ENCODE measurements around the gene RHOJ. TPM values are rescaled to one million over a fixed set of nuclear protein-coding genes. Genes with fewer than 3 reads are reported as not detected.

RHOJ gene
- total RNA-seq, 2 donors from 2014 or later, result not detected

- H3K9me3 Mint-ChIP-seq, result peaks cover 2% of the 10 kb centered on the region
- 75 to 95% methylated on average over 1 to 4 of the region's 4 CpGs for WGBS, 2 experiments (ENCODE audit: insufficient coverage in 1 of 2, insufficient read length in 1 of 2)
These were observed 24.9 kb upstream of the RHOJ start for GRCh38 chr14:63179383-63179782.

DNA sequence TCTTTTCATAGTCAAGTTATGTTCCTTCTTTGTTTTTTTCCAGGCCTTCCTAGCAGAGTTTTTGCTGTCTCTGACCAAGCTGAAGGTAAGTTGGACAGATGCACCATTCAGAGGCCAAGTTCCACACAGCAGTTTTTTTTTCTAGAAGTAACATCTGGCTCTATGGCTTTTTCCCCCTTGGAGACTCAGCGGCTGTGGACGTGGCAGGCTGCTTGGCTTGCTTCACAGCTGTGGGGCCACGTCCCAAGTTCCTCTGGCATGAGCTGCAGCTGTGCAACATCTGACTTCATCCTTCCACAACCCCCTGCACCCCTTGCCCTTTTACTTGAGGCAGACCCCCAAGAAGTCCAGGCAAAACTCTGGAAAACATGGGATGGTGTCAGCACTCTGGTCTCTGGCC lies 24.2 kb upstream of the RHOJ start:
- Histone ChIP-seq H3K4me3 (ENCODE audit: low read length) (no peak overlapping the region), H3K36me3 (ENCODE audit: control insufficient read depth, insufficient read depth, low read length) (no peaks in the 10 kb centered on the region), H3K9ac (ENCODE audit: extremely low read depth, low read length, poor library complexity, severe bottlenecking) (no peak overlapping the region), H3K27me3 (ENCODE audit: control insufficient read depth, insufficient read depth, low read length, poor library complexity, severe bottlenecking) (no peaks in the 10 kb centered on the region), H3K27ac (ENCODE audit: low read depth, low read length) (no peak overlapping the region), H3K4me1 (ENCODE audit: control insufficient read depth, insufficient read depth, low read length) (no peaks in the 10 kb centered on the region), H3K9me3 (ENCODE audit: control insufficient read depth, low read length) (peaks cover 10% of the 10 kb centered on the region)
- Mint-ChIP-seq H3K36me3 (ENCODE audit: low read depth) (no peaks in the 10 kb centered on the region), H3K27me3 (ENCODE audit: insufficient read depth) (no peaks in the 10 kb centered on the region), H3K4me3 (no peak overlapping the region), H3K9me3 (peaks cover 2% of the 10 kb centered on the region), H3K4me1 (no peaks in the 10 kb centered on the region), H3K27ac (no peak overlapping the region)
- no peak for TF ChIP-seq CTCF (conservative IDR thresholded peaks at IDR 0.05)
- WGBS, 2 experiments (ENCODE audit: insufficient coverage in 1 of 2, insufficient read length in 1 of 2), result 97% methylated on average over 3 of the region's 3 CpGs; no CpG with 5 or more reads in 1 of the 2 experiments
- DNase-seq, result no peak

More at GRCh38 chr14:63179383-63179782, 24.9 kb upstream of the RHOJ start:
- H3K4me1 ChIP-seq (ENCODE audit: control insufficient read depth, insufficient read depth, low read length), result no peaks in the 10 kb centered on the region
- no peak for DNase-seq
- H3K27ac ChIP-seq (ENCODE audit: low read depth, low read length), result no peak overlapping the region
- Mint-ChIP-seq H3K36me3 (ENCODE audit: low read depth) (no peaks in the 10 kb centered on the region), H3K27ac (no peak overlapping the region), H3K4me1 (no peaks in the 10 kb centered on the region), H3K4me3 (no peak overlapping the region), H3K27me3 (ENCODE audit: insufficient read depth) (no peaks in the 10 kb centered on the region)
- H3K4me3 ChIP-seq (ENCODE audit: low read length), result no peak overlapping the region
- no peak for TF ChIP-seq CTCF (conservative IDR thresholded peaks at IDR 0.05)
- H3K9me3 ChIP-seq (ENCODE audit: control insufficient read depth, low read length), result peaks cover 10% of the 10 kb centered on the region
- H3K36me3 ChIP-seq (ENCODE audit: control insufficient read depth, insufficient read depth, low read length), result no peaks in the 10 kb centered on the region
- H3K9ac ChIP-seq (ENCODE audit: extremely low read depth, low read length, poor library complexity, severe bottlenecking), result no peak overlapping the region
- no peaks in the 10 kb centered on the region for H3K27me3 ChIP-seq (ENCODE audit: control insufficient read depth, insufficient read depth, low read length, poor library complexity, severe bottlenecking)

DNA sequence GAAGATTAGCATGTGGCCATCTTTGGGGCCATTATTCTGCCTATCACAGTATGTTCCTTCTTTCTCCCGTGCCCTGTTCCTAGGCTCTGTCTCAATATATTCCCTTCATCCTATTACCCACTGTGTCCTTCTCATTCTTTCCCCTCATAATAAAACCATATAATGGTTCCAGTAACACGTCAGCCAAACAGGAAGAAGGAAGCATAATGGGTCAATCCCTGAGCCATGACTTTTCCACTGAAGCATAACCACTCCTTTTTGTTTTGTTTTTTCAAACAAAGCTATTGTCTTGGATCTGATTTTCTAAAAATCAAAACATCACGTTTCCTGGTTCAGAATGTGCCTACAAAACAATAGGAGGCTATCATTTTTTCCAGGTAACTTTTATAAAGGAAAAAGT lies 21.3 kb upstream of the RHOJ start:
- WGBS, 2 experiments (ENCODE audit: insufficient coverage in 1 of 2, insufficient read length in 1 of 2), result 84 to 100% methylated on average over 1 to 3 of the region's 3 CpGs
- Mint-ChIP-seq H3K36me3 (ENCODE audit: low read depth) (no peaks in the 10 kb centered on the region), H3K27ac (no peak overlapping the region)

More for the DNA sequence above, 21.3 kb upstream of the RHOJ start:
- Histone ChIP-seq H3K9ac (ENCODE audit: extremely low read depth, low read length, poor library complexity, severe bottlenecking) (no peak overlapping the region), H3K36me3 (ENCODE audit: control insufficient read depth, insufficient read depth, low read length) (no peaks in the 10 kb centered on the region), H3K4me1 (ENCODE audit: control insufficient read depth, insufficient read depth, low read length) (no peaks in the 10 kb centered on the region), H3K27me3 (ENCODE audit: control insufficient read depth, insufficient read depth, low read length, poor library complexity, severe bottlenecking) (no peaks in the 10 kb centered on the region), H3K4me3 (ENCODE audit: low read length) (no peak overlapping the region), H3K27ac (ENCODE audit: low read depth, low read length) (no peak overlapping the region), H3K9me3 (ENCODE audit: control insufficient read depth, low read length) (peaks cover 10% of the 10 kb centered on the region)
- no peak for TF ChIP-seq CTCF (conservative IDR thresholded peaks at IDR 0.05)
- no peak for DNase-seq
- Mint-ChIP-seq H3K9me3 (peaks cover 2% of the 10 kb centered on the region), H3K27me3 (ENCODE audit: insufficient read depth) (no peaks in the 10 kb centered on the region), H3K4me3 (no peak overlapping the region), H3K4me1 (no peaks in the 10 kb centered on the region)
